ENCODE results near the gene SKIDA1. TPM values are rescaled to one million over a fixed set of nuclear protein-coding genes. Genes with fewer than 3 reads are reported as not detected.
A peak's percentile ranks its signal among the peaks of the same experiment; 100 is the strongest.

The SKIDA1 gene
- total and polyA plus RNA-seq, 11 donors: 0.61 to 5.4 (median 3.1) TPM

DNA sequence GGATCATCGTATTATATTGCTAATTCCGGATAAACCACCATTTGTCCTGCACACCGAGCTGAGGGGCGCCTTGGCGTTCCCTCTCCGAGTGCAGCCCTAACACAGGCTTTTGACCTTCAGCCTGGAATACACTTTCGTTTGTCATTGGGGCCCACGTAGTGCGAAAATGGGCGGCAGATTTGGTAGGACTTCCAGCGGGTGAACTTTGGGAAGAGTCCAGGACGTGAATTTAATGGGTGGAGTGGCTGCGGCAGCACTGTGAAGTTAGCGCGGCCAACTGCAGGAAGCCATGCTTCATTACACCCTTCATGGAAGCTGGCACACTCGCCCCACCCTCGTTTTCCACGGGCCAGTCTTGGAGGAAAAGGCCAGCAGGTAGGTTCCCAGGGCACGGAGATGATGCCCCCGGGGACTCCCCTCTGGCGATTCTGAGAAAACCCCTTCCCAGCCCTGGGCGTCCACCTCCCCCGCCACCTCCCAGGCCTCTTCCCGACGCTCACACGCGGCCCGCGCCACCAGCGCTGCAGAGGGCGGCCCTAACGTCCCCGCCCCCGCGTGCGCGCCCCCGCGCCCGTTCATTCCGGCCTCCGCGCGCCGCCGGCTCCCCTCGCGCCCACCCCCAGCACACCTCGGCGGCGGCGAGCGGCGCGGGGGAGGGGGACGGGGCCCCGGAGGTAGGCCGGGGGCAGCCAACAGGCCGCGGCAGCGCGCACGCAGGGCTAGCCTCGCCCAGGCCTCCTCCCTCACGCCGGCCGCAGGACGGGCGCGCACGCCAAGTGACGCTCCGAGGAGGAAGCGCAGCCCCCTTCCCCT, 8.2 kb upstream of the SKIDA1 start, which contains the start of gene MLLT10:
MLLT10 (plus strand) TSS at position 766 of the 813 bp plus-strand sequence. CDS start 413 bp downstream, outside the sequence.
- peaks cover 0 to 24% (median 16%) of the 10 kb centered on the region in 9 donors for H3K36me3 ChIP-seq
- H3K27me3 ChIP-seq: no peaks in the 10 kb centered on the region
- H3K9me3 ChIP-seq: no peaks in the 10 kb centered on the region
- peaks cover 0 to 31% (median 22%) of the 10 kb centered on the region in 12 donors for H3K4me1 ChIP-seq
- ATAC-seq (peak; percentile 86 to 97 (median 94)), DNase-seq (peak; percentile 96 to 98 (median 97))
- 0 to 1% (median 1%) methylated on average over 31 to 74 of the region's 74 CpGs for WGBS, 4 donors
- intact Hi-C loops (cut with DNase I): loop anchor here in 6 of 10 donors (1.0 to 10.0 kb wide), 8 partner anchors 17 to 789 kb away; partner anchors contain the start of genes BMI1 (in 1 of the 6) and DNAJC1 (in 1 of the 6)
- TF ChIP-seq, protein P1, sequence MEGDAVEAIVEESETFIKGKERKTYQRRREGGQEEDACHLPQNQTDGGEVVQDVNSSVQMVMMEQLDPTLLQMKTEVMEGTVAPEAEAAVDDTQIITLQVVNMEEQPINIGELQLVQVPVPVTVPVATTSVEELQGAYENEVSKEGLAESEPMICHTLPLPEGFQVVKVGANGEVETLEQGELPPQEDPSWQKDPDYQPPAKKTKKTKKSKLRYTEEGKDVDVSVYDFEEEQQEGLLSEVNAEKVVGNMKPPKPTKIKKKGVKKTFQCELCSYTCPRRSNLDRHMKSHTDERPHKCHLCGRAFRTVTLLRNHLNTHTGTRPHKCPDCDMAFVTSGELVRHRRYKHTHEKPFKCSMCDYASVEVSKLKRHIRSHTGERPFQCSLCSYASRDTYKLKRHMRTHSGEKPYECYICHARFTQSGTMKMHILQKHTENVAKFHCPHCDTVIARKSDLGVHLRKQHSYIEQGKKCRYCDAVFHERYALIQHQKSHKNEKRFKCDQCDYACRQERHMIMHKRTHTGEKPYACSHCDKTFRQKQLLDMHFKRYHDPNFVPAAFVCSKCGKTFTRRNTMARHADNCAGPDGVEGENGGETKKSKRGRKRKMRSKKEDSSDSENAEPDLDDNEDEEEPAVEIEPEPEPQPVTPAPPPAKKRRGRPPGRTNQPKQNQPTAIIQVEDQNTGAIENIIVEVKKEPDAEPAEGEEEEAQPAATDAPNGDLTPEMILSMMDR (IDR thresholded peaks at IDR 0.05): peak in 7 of 12 donors; percentile 17 to 44 (median 21)
- peak in 1 of 2 donors; percentile 76 for TF ChIP-seq POLR2A (IDR thresholded peaks at IDR 0.05)
- H3K27ac ChIP-seq: peak within 1 kb of the TSS; percentile 89 to 99 (median 97)
- peak within 1 kb of the TSS; percentile 54 to 88 (median 78) for H3K4me3 ChIP-seq

DNA sequence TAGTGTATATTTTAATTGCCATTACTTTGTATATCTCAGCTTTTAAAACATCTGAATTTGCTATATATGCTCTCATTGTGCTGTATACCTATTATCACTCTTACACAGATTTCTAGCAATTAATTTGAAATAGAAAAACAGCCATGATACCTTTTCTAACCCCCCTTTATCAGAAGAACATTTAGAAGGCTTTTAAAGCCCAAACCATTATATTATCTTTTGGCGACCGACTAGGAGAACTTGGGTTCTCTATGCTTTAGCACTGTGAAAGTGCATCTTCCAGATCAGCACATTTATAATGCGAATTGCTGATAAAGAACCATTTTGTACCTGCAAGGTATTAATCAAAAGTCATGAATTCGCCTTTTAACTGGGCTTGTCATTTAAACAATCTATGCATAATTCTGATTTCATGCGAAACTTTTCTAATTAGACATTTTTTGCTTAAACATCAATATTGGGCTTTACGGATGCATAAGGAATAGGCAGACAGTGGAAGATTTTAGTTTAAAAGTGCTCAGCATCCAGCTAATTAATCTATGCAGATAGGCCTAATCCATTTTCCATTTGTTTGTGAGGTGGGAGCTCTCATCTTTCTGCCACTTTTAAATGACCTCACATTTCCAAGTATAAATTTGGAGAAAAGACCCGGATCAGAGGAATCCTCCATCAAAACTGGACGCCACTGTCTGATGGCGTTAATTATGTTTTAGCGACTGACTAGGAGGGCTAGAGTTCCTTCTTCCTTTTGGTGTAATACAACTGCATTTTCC, 7.4 kb upstream of the SKIDA1 start:
- intact Hi-C loops (cut with DNase I): loop anchor here in 6 of 10 donors (1.0 to 10.0 kb wide), 8 partner anchors 16 to 789 kb away; partner anchors contain the start of genes BMI1 (in 1 of the 6) and DNAJC1 (in 1 of the 6)
- no peak for DNase-seq
- WGBS, 4 donors: 22 to 30% (median 26%) methylated on average over 10 of the region's 10 CpGs
- Histone ChIP-seq H3K36me3 (peaks cover 0 to 16% (median 8%) of the 10 kb centered on the region in 9 donors), H3K27me3 (no peaks in the 10 kb centered on the region), H3K27ac (peak overlapping the region; percentile 89 to 99 (median 97)), H3K9me3 (no peaks in the 10 kb centered on the region), H3K4me1 (peaks cover 0 to 31% (median 24%) of the 10 kb centered on the region in 12 donors), H3K4me3 (peak overlapping the region; percentile 41 to 88 (median 78))
- TF ChIP-seq, protein P1 (IDR thresholded peaks at IDR 0.05): no peak
- TF ChIP-seq POLR2A (IDR thresholded peaks at IDR 0.05): no peak
- no peak for ATAC-seq

DNA sequence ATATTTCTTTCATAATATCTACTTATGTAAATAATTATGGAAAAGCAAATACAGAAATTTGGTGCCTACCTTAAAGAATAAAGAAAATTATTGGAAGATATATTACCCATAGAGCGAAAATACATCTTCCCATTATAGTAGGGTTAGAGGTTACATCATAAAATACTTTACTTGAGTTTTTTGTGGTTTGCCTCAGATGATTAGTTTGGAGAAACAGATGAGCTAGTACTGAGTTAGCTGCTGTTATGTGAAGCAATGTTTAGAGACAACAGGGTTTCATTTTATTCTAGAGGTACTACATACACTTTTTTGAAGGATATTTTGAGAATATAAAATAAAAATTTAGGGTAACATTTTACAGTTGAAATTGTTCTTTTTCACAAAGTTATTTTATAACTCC, 5.7 kb upstream of the SKIDA1 start:
- Histone ChIP-seq H3K4me1 (peaks cover 0 to 38% (median 22%) of the 10 kb centered on the region in 12 donors), H3K36me3 (no peaks in the 10 kb centered on the region), H3K9me3 (no peaks in the 10 kb centered on the region), H3K27me3 (no peaks in the 10 kb centered on the region), H3K4me3 (peak overlapping the region in 2 of 12 donors; percentile 4 to 17), H3K27ac (peak overlapping the region in 10 of 12 donors; percentile 91 to 99 (median 98))
- ATAC-seq (no peak), DNase-seq (no peak)
- TF ChIP-seq POLR2A (IDR thresholded peaks at IDR 0.05): no peak
- TF ChIP-seq, protein P1 (IDR thresholded peaks at IDR 0.05): no peak
- 80 to 94% (median 88%) methylated on average over 1 of the region's 1 CpG for WGBS, 4 donors
- intact Hi-C loops (cut with DNase I): loop anchor here in 5 of 10 donors (5.0 to 10.0 kb wide), 6 partner anchors 34 to 791 kb away; partner anchors contain the start of genes BMI1 (in 1 of the 5) and DNAJC1 (in 1 of the 5)
